ENCODE data around the gene RRM2.

The RRM2 gene

GRCh38 chr2:10171006-10171800, 48.7 kb downstream of the RRM2 start:
- DNase-seq (ENCODE audit: low read depth in 2 of 2): no peak

GRCh38 chr2:10172033-10172871, 49.7 kb downstream of the RRM2 start:
- DNase-seq (ENCODE audit: low read depth in 2 of 2): no peak

- no peak for DNase-seq (ENCODE audit: low read depth in 2 of 2)
These were observed 50.9 kb downstream of the RRM2 start for GRCh38 chr2:10173258-10174005.

GRCh38 chr2:10174173-10174572, 51.6 kb downstream of the RRM2 start:
- DNase-seq (ENCODE audit: low read depth in 2 of 2): no peak

GRCh38 chr2:10175441-10175840, 52.9 kb downstream of the RRM2 start:
- no peak for DNase-seq (ENCODE audit: low read depth in 2 of 2)

GRCh38 chr2:10178751-10179150, 56.2 kb downstream of the RRM2 start:
- no peak for DNase-seq (ENCODE audit: low read depth in 2 of 2)

- DNase-seq (ENCODE audit: low read depth in 2 of 2): no peak
These were observed 56.9 kb downstream of the RRM2 start for GRCh38 chr2:10179422-10179821.

- DNase-seq (ENCODE audit: low read depth in 2 of 2): no peak
These were observed 57.7 kb downstream of the RRM2 start for GRCh38 chr2:10180229-10180628.

Measured in stimulated activated CD8-positive, alpha-beta memory T cell treated with anti-CD3 and anti-CD28 coated beads, Interleukin-7, amount 100 ng/mL, for 4 hours (primary cell).